ENCODE measurements around the gene CDA. TPM values are rescaled to one million over a fixed set of nuclear protein-coding genes. Genes with fewer than 3 reads are reported as not detected.

CDA gene
- total and polyA plus RNA-seq, 9 of the 15 experiments (the other 6 are each of a cell fraction or from before 2014, with no cell fraction given) = not detected

GRCh38 chr1:20636785-20637347 is 48.0 kb downstream of the CDA start:
- in situ Hi-C loops (cut with MboI) = loop anchor here (5.0 kb wide), 1 partner anchor 110 kb away; no protein-coding TSS in a partner anchor
- WGBS (ENCODE audit: insufficient coverage, low coverage, missing lambda C conversion rate) = 24% methylated on average over 8 of the region's 8 CpGs
- no peak for ATAC-seq

More at GRCh38 chr1:20636785-20637347, 48.0 kb downstream of the CDA start:
- H3K9me3 ChIP-seq (replicated peaks; ENCODE audit: control insufficient read depth, insufficient read depth, low read depth, low read length) = no peaks in the 10 kb centered on the region
- H3K79me2 ChIP-seq (ENCODE audit: control insufficient read depth, insufficient read depth, low read length) = no peaks in the 10 kb centered on the region
- DNase-seq (ENCODE audit: extremely low read depth in 1 of 4, low spot score in 3 of 4) (no peak), FAIRE-seq (no peak)
- H3K27ac ChIP-seq (ENCODE audit: extremely low read depth, low read depth, low read length) = no peak overlapping the region
- CTCF ChIA-PET (ENCODE audit: low intra/inter-chr PET ratio) = interaction anchor here (1.8 kb wide), 1 partner anchor 115 kb away, joined by 4 read pairs; no protein-coding TSS in a partner anchor
- H3K36me3 ChIP-seq (ENCODE audit: control insufficient read depth, insufficient read depth, low read length) = no peaks in the 10 kb centered on the region
- no TSS peak for BruUV-seq (replicated peaks)
- peaks cover 11% of the 10 kb centered on the region; the same call in 1 of the 2 replicates for H4K20me1 ChIP-seq (replicated peaks; ENCODE audit: control insufficient read depth, insufficient read depth, low read length)
- H3K9ac ChIP-seq (ENCODE audit: insufficient read depth in 1 of 2, low read depth in 2 of 2, low read length in 2 of 2) = no peak overlapping the region; a peak in 1 of 4 replicates
- intact Hi-C loops (cut with micrococcal nuclease) = no loop called here
- H3K9me1 ChIP-seq (ENCODE audit: control insufficient read depth, insufficient read depth, low read length) = no peaks in the 10 kb centered on the region
- TF ChIP-seq SPI1 (IDR thresholded peaks at IDR 0.05; ENCODE audit: borderline replicate concordance, low read depth, low read length) = no peak
- no peak for TF ChIP-seq CREBBP (IDR thresholded peaks at IDR 0.05; ENCODE audit: low read depth, low read length)
- no peak for TF ChIP-seq MIER1 (IDR thresholded peaks at IDR 0.05; ENCODE audit: low read depth)
- TF ChIP-seq ATF1 (CRISPR knock-in tag; IDR thresholded peaks at IDR 0.05) = no peak
- TF ChIP-seq ATF1 (tag; IDR thresholded peaks at IDR 0.05) = peak; percentile 66
- peak; percentile 51 for TF ChIP-seq PKNOX1 (IDR thresholded peaks at IDR 0.05)
- peak; percentile 82 for TF ChIP-seq ATF7 (IDR thresholded peaks at IDR 0.05)
- TF ChIP-seq JUND (IDR thresholded peaks at IDR 0.05; ENCODE audit: borderline replicate concordance, low read depth, low read length) = no peak
- 0 out of 3 replicates have a peak, but pooled peaks have one; percentile 26 for TF ChIP-seq JUND (tag; IDR thresholded peaks at IDR 0.05; ENCODE audit: borderline replicate concordance, low read depth, low read length)
- TF ChIP-seq ATF3 (IDR thresholded peaks at IDR 0.05) = peak; percentile 88
- TF ChIP-seq ATF3 (CRISPR knock-in tag; conservative IDR thresholded peaks at IDR 0.05) = no peak
- peak; percentile 46; the same call in 1 of the 2 replicates for TF ChIP-seq CREM (IDR thresholded peaks at IDR 0.05; ENCODE audit: low read depth)
- H3K4me3 ChIP-seq = no peak overlapping the region
- H3K4me2 ChIP-seq (ENCODE audit: insufficient read depth, low read length) = no peak overlapping the region
- peaks cover 0 to 8% of the 10 kb centered on the region in 2 experiments; a peak in 3 of 5 replicates for H3K27me3 ChIP-seq (ENCODE audit: control insufficient read depth in 2 of 2, insufficient read depth in 2 of 2, low read length in 2 of 2)
- POLR2A ChIA-PET = interaction anchor here (0.9 to 1.1 kb wide), 4 partner anchors 9 to 117 kb away, joined by 3 to 8 read pairs (median 3); partner anchors contain the start of gene DDOST
- peaks cover 9 to 14% of the 10 kb centered on the region in 2 experiments; a peak in 4 of 5 replicates for H3K4me1 ChIP-seq (replicated peaks in 1 of 2; ENCODE audit: control insufficient read depth in 2 of 2, insufficient read depth in 2 of 2, low read length in 2 of 2)
- no peak overlapping the region for H2AFZ ChIP-seq (ENCODE audit: low read depth, low read length)
